Brain microvascular endothelial cell (primary cell): ENCODE results near the gene SMIM45.
A peak's percentile ranks its signal among the peaks of the same experiment; 100 is the strongest.
"Not testable (repeated sequence)": the region's sequence is repeated elsewhere in the genome, so short reads cannot be mapped to it uniquely, and the experiment has no call there.

ENCODE experiments used
- DNase-seq: peaks from one replicate; pipeline ENCODE4 v3.0.0-alpha.2; 2020
- H3K27ac ChIP-seq: fragments of 250-450 bp; sonication (Bioruptor Pico); 2 replicates; pipeline ENCODE4 v1.5.1; 2020; ENCODE audit warnings: mild to moderate bottlenecking, moderate library complexity
- H3K27me3 ChIP-seq: fragments of 250-450 bp; sonication (Bioruptor Pico); replicated peaks from 2 replicates; pipeline ENCODE4 v1.5.1; 2020; ENCODE audit warnings: mild to moderate bottlenecking
- H3K36me3 ChIP-seq: fragments of 250-450 bp; sonication (Bioruptor Pico); replicated peaks from 2 replicates; pipeline ENCODE4 v1.5.1; 2020; ENCODE audit warnings: mild to moderate bottlenecking
- H3K4me3 ChIP-seq: 2 replicates; pipeline ENCODE4 v1.5.1; 2011; ENCODE audit warnings: low read depth, mild to moderate bottlenecking, control low read depth, low read length, moderate library complexity
- CTCF ChIP-seq: IDR thresholded peaks from 2 replicates; pipeline ENCODE4 v1.5.1; 2011; ENCODE audit warnings: low read depth, mild to moderate bottlenecking, moderate library complexity, low read length, control low read depth, inconsistent platforms; ENCODE audit errors: missing control alignments
- in situ Hi-C: cut with HindIII; loops from 2 replicates; pipeline ENCODE4 v1.10.0; 2017; ENCODE audit warnings: low sequenced_read_pairs, low pct_ligation_motif_present

The SMIM45 gene

GRCh38 chr22:41947424-41948080 is 4.4 kb upstream of the SMIM45 start:
- in situ Hi-C loops, result no loop called here
- H3K27ac ChIP-seq, result no peak overlapping the region
- peak overlapping the region; percentile 88 for H3K4me3 ChIP-seq

GRCh38 chr22:41948142-41948541 is 3.8 kb upstream of the SMIM45 start:
- H3K27me3 ChIP-seq, result no peaks in the 10 kb centered on the region
- in situ Hi-C loops, result no loop called here
- no peaks in the 10 kb centered on the region for H3K36me3 ChIP-seq

More at GRCh38 chr22:41947424-41948080, 4.4 kb upstream of the SMIM45 start:
- no peak for TF ChIP-seq CTCF
- H3K27me3 ChIP-seq, result no peaks in the 10 kb centered on the region
- no peak for DNase-seq
- H3K36me3 ChIP-seq, result no peaks in the 10 kb centered on the region

GRCh38 chr22:41948928-41949296 is 3.0 kb upstream of the SMIM45 start:
- H3K27me3 ChIP-seq, H3K27ac ChIP-seq, in situ Hi-C loops, H3K36me3 ChIP-seq, DNase-seq, H3K4me3 ChIP-seq: not testable (repeated sequence)

More at GRCh38 chr22:41948142-41948541, 3.8 kb upstream of the SMIM45 start:
- Histone ChIP-seq H3K27ac (no peak overlapping the region), H3K4me3 (no peak overlapping the region)
- no peak for DNase-seq
- TF ChIP-seq CTCF, result no peak

GRCh38 chr22:41949297-41949965 is 2.5 kb upstream of the SMIM45 start:
- no peak overlapping the region for H3K4me3 ChIP-seq
- no peaks in the 10 kb centered on the region for H3K27me3 ChIP-seq
- H3K36me3 ChIP-seq, result no peaks in the 10 kb centered on the region
- TF ChIP-seq CTCF, result no peak
- DNase-seq, result no peak
- in situ Hi-C loops, result no loop called here
- no peak overlapping the region for H3K27ac ChIP-seq

- in situ Hi-C loops, result no loop called here
These were observed 763 bp downstream of the SMIM45 start for GRCh38 chr22:41952713-41953112.

More at GRCh38 chr22:41952713-41953112, 763 bp downstream of the SMIM45 start:
- no peak for DNase-seq
- H3K4me3 ChIP-seq, result no peak overlapping the region
- H3K27ac ChIP-seq, result no peak overlapping the region
- no peaks in the 10 kb centered on the region for H3K36me3 ChIP-seq
- no peaks in the 10 kb centered on the region for H3K27me3 ChIP-seq
- no peak for TF ChIP-seq CTCF
